HG03108 (cell line): Measurements from ENCODE around the gene MRPS2.

Experiments
- ATAC-seq: cut with Tn5 transposase; IDR thresholded peaks from one replicate; pipeline ENCODE4 v1.9.1; 2021; ENCODE audit warnings: moderate library complexity; ENCODE audit not compliant: unreplicated experiment

Gene MRPS2

GRCh38 chr9:135498381-135499126, 1.9 kb upstream of the MRPS2 start:
- ATAC-seq, result no peak

GRCh38 chr9:135499326-135500070, 984 bp upstream of the MRPS2 start:
- ATAC-seq, result no peak

- no peak for ATAC-seq
These were observed 384 bp upstream of the MRPS2 start for GRCh38 chr9:135500071-135500524.

GRCh38 chr9:135501261-135502167, 1.0 kb downstream of the MRPS2 start:
- peak; percentile 48 for ATAC-seq

GRCh38 chr9:135502168-135502872, 1.8 kb downstream of the MRPS2 start:
- ATAC-seq, result no peak

- ATAC-seq, result no peak
These were observed 2.4 kb downstream of the MRPS2 start for GRCh38 chr9:135502873-135503321.

GRCh38 chr9:135503371-135504261, 3.1 kb downstream of the MRPS2 start:
- ATAC-seq, result no peak

- no peak for ATAC-seq
These were observed 4.1 kb downstream of the MRPS2 start for GRCh38 chr9:135504262-135505243.

GRCh38 chr9:135505406-135506187, 5.1 kb downstream of the MRPS2 start:
- no peak for ATAC-seq

- ATAC-seq, result no peak
These were observed 6.0 kb downstream of the MRPS2 start for GRCh38 chr9:135506327-135507103.

GRCh38 chr9:135507104-135508035, 6.9 kb downstream of the MRPS2 start:
- no peak for ATAC-seq

- no peak for ATAC-seq
These were observed 7.8 kb downstream of the MRPS2 start for GRCh38 chr9:135508211-135508820.

GRCh38 chr9:135509458-135509857, 9.0 kb downstream of the MRPS2 start:
- ATAC-seq, result no peak

GRCh38 chr9:135512241-135512603, 11.7 kb downstream of the MRPS2 start:
- no peak for ATAC-seq

GRCh38 chr9:135512904-135513303, 12.4 kb downstream of the MRPS2 start:
- ATAC-seq, result no peak
